Sigmoid colon (tissue), 4 donors: ENCODE data around the gene SERTAD2.

Experiments
- EP300 ChIP-seq, 4 donors: sonication (generic); formaldehyde crosslinking; IDR thresholded peaks; one replicate each; pipeline ENCODE4 v1.6.1; 2017; ENCODE audit warnings: antibody characterized with exemption in 4 of 4
- POLR2A ChIP-seq, 2 donors: fragments of 450-650 bp; IDR thresholded peaks; one replicate each; pipeline ENCODE4 v1.6.1; 2016; ENCODE audit warnings: antibody characterized with exemption in 2 of 2, mild to moderate bottlenecking in 2 of 2, moderate library complexity in 2 of 2
- POLR2AphosphoS5 ChIP-seq, 4 donors: sonication (generic); formaldehyde crosslinking; IDR thresholded peaks; one replicate each; pipeline ENCODE4 v1.6.1; 2017; ENCODE audit warnings: antibody characterized with exemption in 4 of 4
- TF ChIP-seq, protein P1 (sequence below), 4 experiments: fragments of 450-650 bp in 3 of 4; fragments of 200-600 bp in 1 of 4; IDR thresholded peaks; one replicate each; pipeline ENCODE4 v1.5.1; 2016 to 2019; ENCODE audit warnings: antibody characterized with exemption in 4 of 4, mild to moderate bottlenecking in 3 of 4, moderate library complexity in 2 of 4

DNA sequence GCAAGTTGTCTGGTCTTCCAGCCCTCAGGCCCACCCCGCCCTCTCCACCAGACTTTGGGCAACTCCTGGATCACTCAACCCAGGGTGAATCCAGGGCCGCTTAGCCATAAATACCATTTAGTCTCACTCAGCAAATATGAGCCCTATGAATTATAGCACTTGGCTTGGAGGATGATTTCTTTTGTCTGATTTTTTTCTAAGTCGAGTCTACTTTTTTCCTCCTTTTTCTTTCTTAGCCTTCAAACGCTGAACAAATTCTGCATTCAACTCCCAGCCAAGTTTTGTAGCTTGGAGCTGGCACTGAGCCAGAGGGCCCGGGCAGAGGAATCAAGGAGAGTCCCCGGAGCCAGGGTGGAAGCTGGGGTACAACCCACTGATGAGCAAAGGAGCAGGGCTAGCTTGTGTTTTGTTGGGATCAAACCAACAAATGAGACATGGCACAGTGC lies 48.7 kb downstream of the SERTAD2 start:
- TF ChIP-seq POLR2A (IDR thresholded peaks at IDR 0.05): no peak
- TF ChIP-seq POLR2AphosphoS5 (IDR thresholded peaks at IDR 0.05): peak in 3 of 4 donors; percentile 56 to 72 (median 68)
- TF ChIP-seq, protein P1, sequence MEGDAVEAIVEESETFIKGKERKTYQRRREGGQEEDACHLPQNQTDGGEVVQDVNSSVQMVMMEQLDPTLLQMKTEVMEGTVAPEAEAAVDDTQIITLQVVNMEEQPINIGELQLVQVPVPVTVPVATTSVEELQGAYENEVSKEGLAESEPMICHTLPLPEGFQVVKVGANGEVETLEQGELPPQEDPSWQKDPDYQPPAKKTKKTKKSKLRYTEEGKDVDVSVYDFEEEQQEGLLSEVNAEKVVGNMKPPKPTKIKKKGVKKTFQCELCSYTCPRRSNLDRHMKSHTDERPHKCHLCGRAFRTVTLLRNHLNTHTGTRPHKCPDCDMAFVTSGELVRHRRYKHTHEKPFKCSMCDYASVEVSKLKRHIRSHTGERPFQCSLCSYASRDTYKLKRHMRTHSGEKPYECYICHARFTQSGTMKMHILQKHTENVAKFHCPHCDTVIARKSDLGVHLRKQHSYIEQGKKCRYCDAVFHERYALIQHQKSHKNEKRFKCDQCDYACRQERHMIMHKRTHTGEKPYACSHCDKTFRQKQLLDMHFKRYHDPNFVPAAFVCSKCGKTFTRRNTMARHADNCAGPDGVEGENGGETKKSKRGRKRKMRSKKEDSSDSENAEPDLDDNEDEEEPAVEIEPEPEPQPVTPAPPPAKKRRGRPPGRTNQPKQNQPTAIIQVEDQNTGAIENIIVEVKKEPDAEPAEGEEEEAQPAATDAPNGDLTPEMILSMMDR (IDR thresholded peaks at IDR 0.05): no peak
- no peak for TF ChIP-seq EP300 (IDR thresholded peaks at IDR 0.05)
